HepG2 (cell line): ENCODE measurements around the gene ATP2B3. TPM values are rescaled to one million over a fixed set of nuclear protein-coding genes. Genes with fewer than 3 reads are reported as not detected.

Experiments used
- MBD4 ChIP-seq: IDR thresholded peaks from 2 replicates; pipeline ENCODE4 v1.6.1; 2012; ENCODE audit warnings: low read length, inconsistent platforms, borderline replicate concordance
- SRY ChIP-seq: sonication (generic); formaldehyde crosslinking; IDR thresholded peaks from 2 replicates; pipeline ENCODE4 v1.8.0; 2022; ENCODE audit warnings: mild to moderate bottlenecking, missing genetic modification reagents
- ZNF160 ChIP-seq: sonication (generic); formaldehyde crosslinking; IDR thresholded peaks from 2 replicates; pipeline ENCODE4 v1.8.0; 2022; ENCODE audit warnings: mild to moderate bottlenecking, inconsistent platforms, missing genetic modification reagents
- ZNF331 ChIP-seq: sonication (generic); formaldehyde crosslinking; IDR thresholded peaks from 2 replicates; pipeline ENCODE4 v1.4.0; 2020; ENCODE audit warnings: missing genetic modification reagents
- ZSCAN25 ChIP-seq: sonication (generic); formaldehyde crosslinking; IDR thresholded peaks from 2 replicates; pipeline ENCODE4 v1.8.0; 2022; ENCODE audit warnings: mild to moderate bottlenecking, missing genetic modification reagents
- polyA plus RNA-seq, 8 experiments: library from polyadenylated mRNA; depleted of rRNA in 3 of 8; stranded (reverse) in 7 of 8; unstranded in 1 of 8; fragments of >200 nt; fragmentation: Illumina TruSeq in 4 of 8; extraction: Trizol in 4 of 8; gene quantifications; 2 replicates each; pipeline versions ENCODE4 v1.2.1 to v1.2.3, GENCODE V29; 2011 to 2016; ENCODE audit warnings: low read depth in 4 of 8, missing spikeins in 1 of 8, mixed read lengths in 1 of 8; ENCODE audit not compliant: insufficient read depth in 1 of 8
- total RNA-seq, 5 experiments: library from RNA; depleted of rRNA; stranded (reverse); fragments of >200 nt; fragmentation: Illumina TruSeq; extraction: Trizol; gene quantifications; 2 replicates each; pipeline ENCODE4 v1.2.3, GENCODE V29; 2016; ENCODE audit warnings: low read depth in 1 of 5
- TF ChIP-seq, protein P1 (sequence below): IDR thresholded peaks from 2 replicates; pipeline ENCODE4 v1.6.1; 2016; ENCODE audit warnings: low read depth, borderline replicate concordance
- TF ChIP-seq, protein P2 (sequence below): fragments of 450-650 bp; IDR thresholded peaks from 2 replicates; pipeline ENCODE4 v1.6.1; 2017
- TF ChIP-seq, protein P3 (sequence below), 2 experiments: sonication (generic) in 1 of 2; formaldehyde crosslinking in 1 of 2; IDR thresholded peaks; 2 replicates each; pipeline versions ENCODE4 v1.4.0 to v1.6.1; 2016 to 2020; ENCODE audit warnings: borderline replicate concordance in 1 of 2, low read depth in 1 of 2, mild to moderate bottlenecking in 1 of 2, missing genetic modification reagents in 1 of 2
- TF ChIP-seq, protein P4 (sequence below): sonication (generic); formaldehyde crosslinking; IDR thresholded peaks from 2 replicates; pipeline ENCODE4 v1.5.0; 2020; ENCODE audit warnings: mild to moderate bottlenecking, low read depth, missing genetic modification reagents, borderline replicate concordance
- TF ChIP-seq, protein P5 (sequence below): sonication (generic); formaldehyde crosslinking; IDR thresholded peaks from 2 replicates; pipeline ENCODE4 v1.4.0; 2020; ENCODE audit warnings: missing genetic modification reagents
- TF ChIP-seq, protein P6 (sequence below): sonication (generic); formaldehyde crosslinking; IDR thresholded peaks from 2 replicates; pipeline ENCODE4 v1.5.1; 2020; ENCODE audit warnings: mild to moderate bottlenecking, missing genetic modification reagents, moderate library complexity

ATP2B3 gene
- total and polyA plus RNA-seq, 2 of the 13 experiments (the other 11 are each of a cell fraction or from before 2014, with no cell fraction given) = not detected

DNA sequence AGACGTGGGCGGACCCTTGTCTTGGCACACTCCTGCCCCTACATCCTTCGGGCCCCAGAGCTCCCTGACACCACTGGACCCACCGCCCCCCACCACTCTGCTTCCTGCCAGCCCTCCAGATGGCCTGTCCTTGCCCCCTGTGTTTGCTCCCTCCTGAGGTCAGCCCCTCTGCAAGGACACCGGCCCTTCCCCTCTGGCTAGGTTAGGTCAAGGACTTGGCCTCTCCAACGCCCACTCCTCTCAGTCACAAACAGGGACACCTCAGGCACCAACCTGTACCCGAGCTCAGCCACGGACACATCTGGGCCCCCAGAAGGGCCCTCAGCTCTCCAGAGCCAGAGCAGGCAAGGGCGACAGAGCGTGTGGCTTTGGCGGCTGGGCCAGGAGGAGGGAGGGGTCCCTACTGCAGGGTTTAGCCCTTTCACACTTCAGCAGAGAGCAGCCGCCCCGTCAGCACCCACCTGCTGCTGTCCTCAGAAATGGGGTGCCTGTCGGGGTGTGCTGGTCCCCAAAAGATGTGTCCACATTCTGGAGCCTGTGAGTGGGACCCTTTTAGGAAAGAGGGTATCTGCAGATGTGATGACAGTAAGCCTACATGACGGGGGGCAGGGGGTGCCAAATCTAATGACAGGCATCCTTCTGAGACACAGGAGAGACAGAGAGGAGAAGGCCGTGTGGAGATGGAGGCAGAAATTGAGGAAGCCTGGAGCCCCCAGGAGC, 106.0 kb downstream of the ATP2B3 start (continued):
- no peak for TF ChIP-seq MBD4
- TF ChIP-seq, protein P1, sequence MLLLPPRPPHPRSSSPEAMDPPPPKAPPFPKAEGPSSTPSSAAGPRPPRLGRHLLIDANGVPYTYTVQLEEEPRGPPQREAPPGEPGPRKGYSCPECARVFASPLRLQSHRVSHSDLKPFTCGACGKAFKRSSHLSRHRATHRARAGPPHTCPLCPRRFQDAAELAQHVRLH (CRISPR knock-in tag) = peak; percentile 49; the same call in 1 of the 2 replicates
- TF ChIP-seq, protein P2, sequence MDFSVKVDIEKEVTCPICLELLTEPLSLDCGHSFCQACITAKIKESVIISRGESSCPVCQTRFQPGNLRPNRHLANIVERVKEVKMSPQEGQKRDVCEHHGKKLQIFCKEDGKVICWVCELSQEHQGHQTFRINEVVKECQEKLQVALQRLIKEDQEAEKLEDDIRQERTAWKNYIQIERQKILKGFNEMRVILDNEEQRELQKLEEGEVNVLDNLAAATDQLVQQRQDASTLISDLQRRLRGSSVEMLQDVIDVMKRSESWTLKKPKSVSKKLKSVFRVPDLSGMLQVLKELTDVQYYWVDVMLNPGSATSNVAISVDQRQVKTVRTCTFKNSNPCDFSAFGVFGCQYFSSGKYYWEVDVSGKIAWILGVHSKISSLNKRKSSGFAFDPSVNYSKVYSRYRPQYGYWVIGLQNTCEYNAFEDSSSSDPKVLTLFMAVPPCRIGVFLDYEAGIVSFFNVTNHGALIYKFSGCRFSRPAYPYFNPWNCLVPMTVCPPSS = no peak
- TF ChIP-seq ZNF331 (CRISPR knock-in tag) = peak; percentile 45; the same call in 1 of the 2 replicates
- TF ChIP-seq, protein P3, sequence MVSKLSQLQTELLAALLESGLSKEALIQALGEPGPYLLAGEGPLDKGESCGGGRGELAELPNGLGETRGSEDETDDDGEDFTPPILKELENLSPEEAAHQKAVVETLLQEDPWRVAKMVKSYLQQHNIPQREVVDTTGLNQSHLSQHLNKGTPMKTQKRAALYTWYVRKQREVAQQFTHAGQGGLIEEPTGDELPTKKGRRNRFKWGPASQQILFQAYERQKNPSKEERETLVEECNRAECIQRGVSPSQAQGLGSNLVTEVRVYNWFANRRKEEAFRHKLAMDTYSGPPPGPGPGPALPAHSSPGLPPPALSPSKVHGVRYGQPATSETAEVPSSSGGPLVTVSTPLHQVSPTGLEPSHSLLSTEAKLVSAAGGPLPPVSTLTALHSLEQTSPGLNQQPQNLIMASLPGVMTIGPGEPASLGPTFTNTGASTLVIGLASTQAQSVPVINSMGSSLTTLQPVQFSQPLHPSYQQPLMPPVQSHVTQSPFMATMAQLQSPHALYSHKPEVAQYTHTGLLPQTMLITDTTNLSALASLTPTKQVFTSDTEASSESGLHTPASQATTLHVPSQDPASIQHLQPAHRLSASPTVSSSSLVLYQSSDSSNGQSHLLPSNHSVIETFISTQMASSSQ (IDR thresholded peaks at IDR 0.05; ENCODE audit: low read depth) = peak; percentile 72
- TF ChIP-seq, protein P3 (CRISPR knock-in tag; IDR thresholded peaks at IDR 0.05; ENCODE audit: borderline replicate concordance) = peak; percentile 95
- TF ChIP-seq, protein P4, sequence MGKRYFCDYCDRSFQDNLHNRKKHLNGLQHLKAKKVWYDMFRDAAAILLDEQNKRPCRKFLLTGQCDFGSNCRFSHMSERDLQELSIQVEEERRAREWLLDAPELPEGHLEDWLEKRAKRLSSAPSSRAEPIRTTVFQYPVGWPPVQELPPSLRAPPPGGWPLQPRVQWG (CRISPR knock-in tag) = no peak
- TF ChIP-seq SRY (CRISPR knock-in tag) = 0 out of 2 replicates have a peak, but pooled peaks have one; percentile 35
- peak; percentile 36; the same call in 1 of the 2 replicates for TF ChIP-seq ZSCAN25 (CRISPR knock-in tag)
- TF ChIP-seq ZNF160 = no peak
- TF ChIP-seq, protein P5, sequence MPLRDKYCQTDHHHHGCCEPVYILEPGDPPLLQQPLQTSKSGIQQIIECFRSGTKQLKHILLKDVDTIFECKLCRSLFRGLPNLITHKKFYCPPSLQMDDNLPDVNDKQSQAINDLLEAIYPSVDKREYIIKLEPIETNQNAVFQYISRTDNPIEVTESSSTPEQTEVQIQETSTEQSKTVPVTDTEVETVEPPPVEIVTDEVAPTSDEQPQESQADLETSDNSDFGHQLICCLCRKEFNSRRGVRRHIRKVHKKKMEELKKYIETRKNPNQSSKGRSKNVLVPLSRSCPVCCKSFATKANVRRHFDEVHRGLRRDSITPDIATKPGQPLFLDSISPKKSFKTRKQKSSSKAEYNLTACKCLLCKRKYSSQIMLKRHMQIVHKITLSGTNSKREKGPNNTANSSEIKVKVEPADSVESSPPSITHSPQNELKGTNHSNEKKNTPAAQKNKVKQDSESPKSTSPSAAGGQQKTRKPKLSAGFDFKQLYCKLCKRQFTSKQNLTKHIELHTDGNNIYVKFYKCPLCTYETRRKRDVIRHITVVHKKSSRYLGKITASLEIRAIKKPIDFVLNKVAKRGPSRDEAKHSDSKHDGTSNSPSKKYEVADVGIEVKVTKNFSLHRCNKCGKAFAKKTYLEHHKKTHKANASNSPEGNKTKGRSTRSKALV (CRISPR knock-in tag) = no peak
- TF ChIP-seq, protein P6, sequence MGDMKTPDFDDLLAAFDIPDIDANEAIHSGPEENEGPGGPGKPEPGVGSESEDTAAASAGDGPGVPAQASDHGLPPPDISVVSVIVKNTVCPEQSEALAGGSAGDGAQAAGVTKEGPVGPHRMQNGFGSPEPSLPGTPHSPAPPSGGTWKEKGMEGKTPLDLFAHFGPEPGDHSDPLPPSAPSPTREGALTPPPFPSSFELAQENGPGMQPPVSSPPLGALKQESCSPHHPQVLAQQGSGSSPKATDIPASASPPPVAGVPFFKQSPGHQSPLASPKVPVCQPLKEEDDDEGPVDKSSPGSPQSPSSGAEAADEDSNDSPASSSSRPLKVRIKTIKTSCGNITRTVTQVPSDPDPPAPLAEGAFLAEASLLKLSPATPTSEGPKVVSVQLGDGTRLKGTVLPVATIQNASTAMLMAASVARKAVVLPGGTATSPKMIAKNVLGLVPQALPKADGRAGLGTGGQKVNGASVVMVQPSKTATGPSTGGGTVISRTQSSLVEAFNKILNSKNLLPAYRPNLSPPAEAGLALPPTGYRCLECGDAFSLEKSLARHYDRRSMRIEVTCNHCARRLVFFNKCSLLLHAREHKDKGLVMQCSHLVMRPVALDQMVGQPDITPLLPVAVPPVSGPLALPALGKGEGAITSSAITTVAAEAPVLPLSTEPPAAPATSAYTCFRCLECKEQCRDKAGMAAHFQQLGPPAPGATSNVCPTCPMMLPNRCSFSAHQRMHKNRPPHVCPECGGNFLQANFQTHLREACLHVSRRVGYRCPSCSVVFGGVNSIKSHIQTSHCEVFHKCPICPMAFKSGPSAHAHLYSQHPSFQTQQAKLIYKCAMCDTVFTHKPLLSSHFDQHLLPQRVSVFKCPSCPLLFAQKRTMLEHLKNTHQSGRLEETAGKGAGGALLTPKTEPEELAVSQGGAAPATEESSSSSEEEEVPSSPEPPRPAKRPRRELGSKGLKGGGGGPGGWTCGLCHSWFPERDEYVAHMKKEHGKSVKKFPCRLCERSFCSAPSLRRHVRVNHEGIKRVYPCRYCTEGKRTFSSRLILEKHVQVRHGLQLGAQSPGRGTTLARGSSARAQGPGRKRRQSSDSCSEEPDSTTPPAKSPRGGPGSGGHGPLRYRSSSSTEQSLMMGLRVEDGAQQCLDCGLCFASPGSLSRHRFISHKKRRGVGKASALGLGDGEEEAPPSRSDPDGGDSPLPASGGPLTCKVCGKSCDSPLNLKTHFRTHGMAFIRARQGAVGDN (CRISPR knock-in tag) = peak; percentile 81
